ENCODE results near the gene NACC2.

The NACC2 gene

GRCh38 chr9:135997090-135998015 lies 97.7 kb downstream of the NACC2 start:
- no peak for DNase-seq
- in situ Hi-C loops (cut with HindIII; ENCODE audit: low pct_ligation_motif_present, low pct_unique_long_range_greater_than_20kb, low sequenced_read_pairs): no loop called here

- in situ Hi-C loops (cut with HindIII; ENCODE audit: low pct_ligation_motif_present, low pct_unique_long_range_greater_than_20kb, low sequenced_read_pairs): no loop called here
- no peak for DNase-seq
Measured at GRCh38 chr9:135995816-135996215, 99.3 kb downstream of the NACC2 start.

- in situ Hi-C loops (cut with HindIII; ENCODE audit: low pct_ligation_motif_present, low pct_unique_long_range_greater_than_20kb, low sequenced_read_pairs): no loop called here
- DNase-seq: no peak
Measured at GRCh38 chr9:135994501-135995192, 100.4 kb downstream of the NACC2 start.

GRCh38 chr9:135993765-135994500 lies 101.2 kb downstream of the NACC2 start:
- in situ Hi-C loops (cut with HindIII; ENCODE audit: low pct_ligation_motif_present, low pct_unique_long_range_greater_than_20kb, low sequenced_read_pairs): no loop called here
- DNase-seq: no peak

GRCh38 chr9:135993409-135993742 lies 101.7 kb downstream of the NACC2 start:
- in situ Hi-C loops (cut with HindIII; ENCODE audit: low pct_ligation_motif_present, low pct_unique_long_range_greater_than_20kb, low sequenced_read_pairs): no loop called here
- DNase-seq: no peak

GRCh38 chr9:135992486-135993408 lies 102.3 kb downstream of the NACC2 start:
- peak; percentile 83 for DNase-seq
- in situ Hi-C loops (cut with HindIII; ENCODE audit: low pct_ligation_motif_present, low pct_unique_long_range_greater_than_20kb, low sequenced_read_pairs): no loop called here

- no peak for DNase-seq
Measured at GRCh38 chr9:135991771-135992170, 103.3 kb downstream of the NACC2 start.

GRCh38 chr9:135990468-135991429 lies 104.3 kb downstream of the NACC2 start:
- peak; percentile 47 for DNase-seq
- in situ Hi-C loops (cut with HindIII; ENCODE audit: low pct_ligation_motif_present, low pct_unique_long_range_greater_than_20kb, low sequenced_read_pairs): no loop called here

More at GRCh38 chr9:135991771-135992170, 103.3 kb downstream of the NACC2 start:
- in situ Hi-C loops (cut with HindIII; ENCODE audit: low pct_ligation_motif_present, low pct_unique_long_range_greater_than_20kb, low sequenced_read_pairs): no loop called here

- in situ Hi-C loops (cut with HindIII; ENCODE audit: low pct_ligation_motif_present, low pct_unique_long_range_greater_than_20kb, low sequenced_read_pairs): no loop called here
Measured at GRCh38 chr9:135989722-135990467, 105.2 kb downstream of the NACC2 start.

GRCh38 chr9:135989157-135989556 lies 105.9 kb downstream of the NACC2 start:
- no peak for DNase-seq
- in situ Hi-C loops (cut with HindIII; ENCODE audit: low pct_ligation_motif_present, low pct_unique_long_range_greater_than_20kb, low sequenced_read_pairs): no loop called here

More at GRCh38 chr9:135989722-135990467, 105.2 kb downstream of the NACC2 start:
- no peak for DNase-seq

- in situ Hi-C loops (cut with HindIII; ENCODE audit: low pct_ligation_motif_present, low pct_unique_long_range_greater_than_20kb, low sequenced_read_pairs): no loop called here
- no peak for DNase-seq
Measured at GRCh38 chr9:135988493-135988892, 106.6 kb downstream of the NACC2 start.

- DNase-seq: no peak
- in situ Hi-C loops (cut with HindIII; ENCODE audit: low pct_ligation_motif_present, low pct_unique_long_range_greater_than_20kb, low sequenced_read_pairs): no loop called here
Measured at GRCh38 chr9:135987838-135988404, 107.2 kb downstream of the NACC2 start.

GRCh38 chr9:135986605-135987004 lies 108.5 kb downstream of the NACC2 start:
- in situ Hi-C loops (cut with HindIII; ENCODE audit: low pct_ligation_motif_present, low pct_unique_long_range_greater_than_20kb, low sequenced_read_pairs): no loop called here
- no peak for DNase-seq

- no peak for DNase-seq
- in situ Hi-C loops (cut with HindIII; ENCODE audit: low pct_ligation_motif_present, low pct_unique_long_range_greater_than_20kb, low sequenced_read_pairs): no loop called here
Measured at GRCh38 chr9:135985889-135986288, 109.2 kb downstream of the NACC2 start.

- in situ Hi-C loops (cut with HindIII; ENCODE audit: low pct_ligation_motif_present, low pct_unique_long_range_greater_than_20kb, low sequenced_read_pairs): no loop called here
Measured at GRCh38 chr9:135985459-135985774, 109.7 kb downstream of the NACC2 start.

GRCh38 chr9:135984072-135984710 lies 110.9 kb downstream of the NACC2 start:
- in situ Hi-C loops (cut with HindIII; ENCODE audit: low pct_ligation_motif_present, low pct_unique_long_range_greater_than_20kb, low sequenced_read_pairs): no loop called here
- DNase-seq: no peak

More at GRCh38 chr9:135985459-135985774, 109.7 kb downstream of the NACC2 start:
- no peak for DNase-seq

Measured in ACHN (cell line).